Measurements from ENCODE around the gene KANSL1.

The KANSL1 gene

GRCh38 chr17:46139432-46140210 lies 53.6 kb downstream of the KANSL1 start:
- no peak for DNase-seq

DNA sequence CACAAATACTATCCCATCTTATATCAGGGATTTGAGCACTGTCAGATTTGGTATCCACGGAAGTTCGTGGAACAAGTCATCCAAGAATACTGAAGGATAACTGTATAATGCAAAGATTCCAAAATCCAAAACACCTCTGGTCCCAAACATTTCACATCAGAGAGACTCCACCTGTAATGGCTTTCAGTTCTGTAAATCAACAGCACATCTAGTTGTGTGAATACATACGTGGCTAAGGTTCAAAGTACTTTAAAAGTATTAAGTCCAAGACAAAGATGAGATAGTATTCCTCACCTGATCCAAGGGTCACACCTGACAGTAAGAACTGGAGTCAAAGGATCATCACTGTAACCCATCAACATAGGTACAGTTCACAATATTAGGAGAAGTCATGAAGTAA lies 54.8 kb downstream of the KANSL1 start:
- no peak for DNase-seq

GRCh38 chr17:46136820-46137219 lies 56.4 kb downstream of the KANSL1 start:
- no peak for DNase-seq

DNA sequence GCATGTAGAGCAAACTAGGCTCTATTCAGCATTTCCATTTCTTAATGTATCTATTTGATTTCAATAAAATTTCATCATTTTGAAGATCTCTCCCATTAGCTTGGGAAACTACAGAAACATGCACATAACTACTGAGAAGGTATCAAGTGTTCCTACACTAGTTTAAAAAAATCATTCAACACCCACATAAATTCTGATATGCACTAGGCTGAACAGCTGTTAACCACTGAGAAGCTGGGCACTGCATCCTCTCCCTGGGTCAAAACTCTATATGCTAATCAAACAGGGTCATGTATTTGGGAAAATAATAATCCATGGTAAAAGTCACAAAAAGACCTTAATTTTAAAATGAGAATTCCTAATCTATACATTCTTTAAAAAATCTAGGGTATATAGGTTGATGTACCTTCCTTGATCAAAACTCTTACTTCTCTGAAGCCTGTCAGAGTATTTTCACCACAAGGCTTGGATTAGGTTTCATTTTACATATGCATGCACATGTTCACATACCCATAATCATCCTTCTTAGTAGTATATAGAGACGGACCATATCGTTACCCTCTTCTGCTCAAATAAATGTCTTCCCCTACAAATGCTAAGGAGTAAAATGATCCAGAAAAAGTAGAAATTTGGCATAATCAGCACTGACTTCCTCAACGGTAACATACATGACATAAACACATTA lies 57.2 kb downstream of the KANSL1 start:
- DNase-seq: no peak

DNA sequence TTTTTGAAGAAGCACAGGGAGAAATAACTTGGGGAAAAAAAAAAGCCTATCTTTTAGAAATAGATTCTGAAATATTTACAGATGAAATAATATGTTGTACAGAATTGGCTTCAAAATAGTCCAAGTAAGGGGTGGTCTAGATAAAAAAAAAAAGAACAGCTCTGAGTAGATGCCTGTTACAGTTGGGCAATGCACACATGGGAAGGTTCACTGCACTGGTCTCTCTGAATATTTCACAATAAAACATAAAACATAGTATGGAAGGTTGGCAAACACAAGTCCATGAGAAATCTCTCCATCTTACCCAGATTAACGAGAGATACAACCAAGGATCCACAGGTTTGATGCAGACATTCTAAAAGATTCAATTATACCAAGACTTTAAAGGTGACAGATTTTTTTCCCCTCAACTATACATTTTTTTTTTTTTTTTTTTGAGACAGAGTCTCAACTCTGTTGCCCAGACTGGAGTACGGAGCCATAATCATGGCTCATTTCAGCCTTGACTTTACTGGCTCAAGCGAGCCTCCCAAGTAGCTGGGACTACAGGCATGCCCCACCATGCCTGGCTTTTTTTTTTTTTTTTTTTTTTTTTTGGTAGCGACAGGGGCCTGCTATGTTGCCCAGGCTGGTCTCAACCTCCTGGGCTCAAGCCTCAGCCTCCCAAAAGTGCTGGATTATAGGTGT lies 58.0 kb downstream of the KANSL1 start:
- DNase-seq: no peak

DNA sequence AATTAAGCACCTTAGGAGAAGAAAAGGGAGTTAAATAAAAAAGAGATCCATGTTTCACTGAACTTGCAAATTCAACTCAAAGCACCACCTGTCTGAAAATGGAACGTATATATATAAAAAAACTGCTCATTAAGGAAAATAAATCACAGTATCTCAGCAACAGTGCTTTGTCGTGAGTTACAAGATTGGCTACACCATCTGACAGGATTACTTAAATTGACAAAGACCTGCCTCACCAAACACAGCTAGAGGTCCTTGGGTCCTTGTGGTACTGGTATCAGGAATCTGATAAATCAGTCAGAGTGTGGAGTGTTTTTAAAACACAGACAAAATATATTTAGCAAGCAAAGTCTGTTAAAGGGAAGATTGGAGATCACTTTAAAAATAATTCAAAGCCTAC lies 63.9 kb downstream of the KANSL1 start:
- no peak for DNase-seq

DNA sequence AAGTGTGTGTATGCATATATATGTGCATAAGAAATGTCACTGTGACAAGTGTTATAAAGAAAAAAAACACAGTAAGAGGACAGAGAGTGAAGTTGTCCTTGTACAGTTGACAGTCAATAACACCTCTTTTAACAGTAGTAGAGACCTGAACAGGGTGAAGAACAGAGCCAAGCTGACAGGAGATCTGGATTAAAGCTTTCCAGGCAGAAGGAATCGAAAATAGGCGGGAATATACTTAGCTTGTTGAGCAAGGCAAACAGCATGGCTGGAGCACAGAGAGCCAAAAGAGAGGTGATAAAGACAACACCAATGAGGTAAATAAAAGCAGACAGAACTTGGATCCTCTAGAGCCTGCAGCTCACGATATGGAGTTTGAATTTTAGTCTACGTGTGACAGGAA lies 64.8 kb downstream of the KANSL1 start:
- no peak for DNase-seq

- DNase-seq: no peak
Observed at GRCh38 chr17:46127524-46127923, 65.7 kb downstream of the KANSL1 start.

GRCh38 chr17:46126840-46127239 lies 66.4 kb downstream of the KANSL1 start:
- no peak for DNase-seq

DNA sequence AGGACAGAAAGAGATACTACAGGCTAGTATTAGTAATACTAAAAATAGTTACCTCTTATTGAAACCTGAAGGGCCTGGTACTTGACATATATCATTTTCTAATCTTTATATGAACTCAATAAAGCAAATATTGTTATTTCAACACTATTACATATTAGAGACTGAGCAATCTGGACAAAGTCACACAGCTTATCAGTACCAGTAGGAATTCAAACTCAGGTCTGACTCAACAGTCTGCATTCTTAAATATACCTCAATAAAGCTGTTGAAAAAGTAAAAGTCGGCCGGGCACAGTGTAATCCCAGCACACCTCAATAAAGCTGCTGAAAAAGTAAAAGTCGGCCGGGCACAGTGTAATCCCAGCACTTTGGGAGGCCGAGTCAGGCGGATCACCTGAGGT lies 67.4 kb downstream of the KANSL1 start:
- DNase-seq: no peak

DNA sequence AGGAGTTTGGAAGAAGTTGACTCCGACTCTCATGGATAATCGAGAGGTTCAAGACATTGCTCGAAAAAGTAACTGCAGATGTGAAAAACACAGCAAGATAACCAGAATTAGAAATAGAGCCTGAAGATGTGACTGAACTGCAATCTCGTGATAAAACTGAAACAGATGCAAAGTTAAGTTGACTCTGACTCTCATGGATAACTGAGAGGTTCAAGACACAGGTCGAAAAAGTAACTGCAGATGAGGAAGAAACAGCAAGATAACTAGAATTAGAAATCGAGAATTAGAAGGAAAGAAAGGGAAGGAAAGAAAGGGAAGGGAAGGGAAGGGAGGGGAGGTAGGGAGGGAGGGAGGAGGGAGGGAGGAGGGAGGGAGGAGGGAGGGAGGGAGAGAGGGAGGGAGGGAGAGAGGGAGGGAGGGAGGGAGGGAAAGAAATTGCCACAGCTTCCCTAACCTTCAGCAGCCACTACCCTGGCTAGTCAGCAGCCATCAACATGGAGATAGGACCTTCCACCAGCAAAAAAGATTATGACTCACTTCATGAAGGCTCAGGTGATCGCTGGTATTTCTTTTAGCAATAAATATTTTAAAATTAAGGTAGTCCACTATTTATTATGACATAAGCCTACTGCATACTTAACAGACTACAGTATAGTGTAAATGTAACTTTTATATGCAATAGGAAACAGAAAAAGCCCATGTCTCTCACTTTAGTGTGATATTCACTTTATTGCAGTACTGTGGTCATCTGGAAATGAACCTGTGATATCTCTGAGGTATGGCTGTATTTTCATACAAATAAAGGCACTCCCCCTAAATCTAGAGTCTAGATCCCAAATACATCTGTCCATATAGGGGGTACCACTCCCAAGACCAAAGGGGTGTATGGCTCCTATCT lies 68.3 kb downstream of the KANSL1 start:
- no peak for DNase-seq

DNA sequence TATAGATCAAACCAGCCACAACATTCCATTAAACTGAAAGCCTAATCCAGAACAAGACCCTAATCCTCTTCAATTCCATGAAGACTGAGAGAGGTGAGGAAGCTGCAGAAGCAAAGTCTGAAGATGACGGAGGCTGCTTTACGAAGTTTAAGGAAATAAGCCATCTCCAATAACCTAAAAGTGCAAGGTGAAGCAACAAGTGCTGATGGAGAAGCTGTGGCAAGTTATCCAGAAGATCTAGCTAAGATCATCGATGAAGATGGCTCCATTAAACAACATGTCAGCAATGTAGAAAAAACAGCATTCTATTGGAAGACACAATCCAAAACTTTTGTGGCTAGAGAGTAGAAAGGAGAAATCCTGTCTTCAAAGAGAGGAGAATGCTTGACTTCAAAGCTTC lies 69.6 kb downstream of the KANSL1 start:
- no peak for DNase-seq

DNA sequence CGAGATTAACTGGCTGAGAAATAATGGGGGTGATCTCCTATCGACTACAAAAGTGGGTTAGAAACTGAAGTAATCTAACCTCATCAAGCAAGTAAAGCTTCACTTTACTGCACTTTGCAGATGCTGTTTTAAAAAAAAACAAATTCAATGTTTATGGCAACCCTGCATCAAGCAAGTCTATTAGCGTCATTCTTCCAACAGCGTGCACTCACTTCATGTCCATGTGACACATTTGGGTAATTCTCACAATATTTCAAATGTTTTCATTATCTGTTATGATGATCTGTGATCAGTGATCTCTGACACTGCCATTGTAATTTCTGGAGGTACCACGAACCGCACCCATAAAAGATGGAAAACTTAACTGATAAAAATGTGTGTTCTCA lies 70.8 kb downstream of the KANSL1 start:
- DNase-seq: no peak

DNA sequence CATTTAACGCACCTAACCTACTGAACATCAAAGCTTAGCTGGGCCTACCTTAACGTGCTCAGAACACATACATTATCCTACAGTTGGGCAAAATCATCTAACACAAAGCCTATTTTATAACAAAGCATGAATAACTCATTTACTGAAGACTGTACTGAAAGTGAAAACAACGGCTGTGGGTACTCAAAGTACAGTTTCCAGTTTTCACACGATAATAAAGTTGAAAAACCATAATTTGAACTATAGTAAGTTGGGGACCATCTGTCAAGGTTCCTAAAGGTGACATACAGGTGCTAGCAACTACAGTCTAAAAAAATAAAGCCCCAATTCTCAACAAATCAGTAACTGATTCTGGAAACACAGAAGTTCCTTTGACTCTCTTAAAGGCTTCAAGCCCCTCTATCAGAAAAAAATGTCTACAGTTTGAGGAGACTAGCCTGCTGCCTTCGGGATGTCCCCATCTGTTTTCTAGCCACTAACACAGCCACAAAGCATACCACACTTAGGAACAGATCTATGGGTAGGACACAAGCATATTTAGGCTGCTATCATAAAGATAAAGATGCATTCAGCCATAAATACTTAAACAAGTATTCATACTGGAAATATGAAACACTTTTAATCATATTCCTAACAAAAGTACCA lies 71.3 kb downstream of the KANSL1 start:
- DNase-seq: no peak

DNA sequence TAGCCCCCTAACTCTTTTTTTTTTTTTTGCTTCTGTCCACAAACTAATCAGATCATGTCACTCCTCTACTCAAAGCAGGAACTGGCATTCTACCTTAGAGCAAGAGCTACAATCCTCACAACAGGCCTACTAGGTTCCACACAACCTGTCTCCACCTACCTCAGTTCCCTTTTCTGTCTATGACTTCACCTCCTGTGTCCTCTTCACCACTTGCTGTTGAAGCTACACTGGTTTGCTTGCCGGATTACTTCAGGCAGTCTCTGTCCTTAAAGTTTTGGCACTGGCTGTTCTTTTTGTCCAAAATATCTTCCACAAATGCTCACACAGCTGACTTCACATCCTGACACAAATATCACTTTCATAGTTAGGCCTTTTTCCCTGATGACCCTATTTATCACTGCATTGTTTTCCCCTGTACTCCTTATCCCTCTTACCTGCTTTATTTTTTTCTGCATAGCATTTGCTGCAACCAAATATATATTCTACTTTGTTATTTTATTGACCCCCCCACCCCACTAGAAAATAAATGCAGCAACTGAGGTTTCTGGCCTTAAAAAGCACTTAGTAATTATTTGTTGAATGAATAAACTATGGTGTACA lies 72.0 kb downstream of the KANSL1 start:
- DNase-seq: no peak

DNA sequence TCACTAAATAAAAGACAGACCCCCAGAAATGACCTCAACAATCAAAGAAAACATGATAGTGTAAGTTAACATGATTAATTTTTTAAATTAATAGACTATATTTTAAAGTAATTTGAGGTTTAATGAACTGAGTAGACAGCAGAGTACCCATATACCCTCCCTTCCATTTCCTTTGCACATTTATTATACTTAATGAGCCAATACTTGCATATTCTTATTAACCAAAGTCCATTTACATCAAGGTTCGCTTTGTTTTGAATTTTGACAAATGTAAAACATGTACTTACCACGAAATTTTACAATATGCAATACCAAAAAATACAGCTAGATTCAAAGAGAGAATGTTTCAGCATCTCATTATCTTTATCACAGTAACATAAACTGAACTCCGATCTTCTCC lies 72.7 kb downstream of the KANSL1 start:
- DNase-seq: no peak

- DNase-seq: no peak
Observed at GRCh38 chr17:46120078-46120477, 73.2 kb downstream of the KANSL1 start.

GRCh38 chr17:46118964-46119363 lies 74.3 kb downstream of the KANSL1 start:
- DNase-seq: no peak

DNA sequence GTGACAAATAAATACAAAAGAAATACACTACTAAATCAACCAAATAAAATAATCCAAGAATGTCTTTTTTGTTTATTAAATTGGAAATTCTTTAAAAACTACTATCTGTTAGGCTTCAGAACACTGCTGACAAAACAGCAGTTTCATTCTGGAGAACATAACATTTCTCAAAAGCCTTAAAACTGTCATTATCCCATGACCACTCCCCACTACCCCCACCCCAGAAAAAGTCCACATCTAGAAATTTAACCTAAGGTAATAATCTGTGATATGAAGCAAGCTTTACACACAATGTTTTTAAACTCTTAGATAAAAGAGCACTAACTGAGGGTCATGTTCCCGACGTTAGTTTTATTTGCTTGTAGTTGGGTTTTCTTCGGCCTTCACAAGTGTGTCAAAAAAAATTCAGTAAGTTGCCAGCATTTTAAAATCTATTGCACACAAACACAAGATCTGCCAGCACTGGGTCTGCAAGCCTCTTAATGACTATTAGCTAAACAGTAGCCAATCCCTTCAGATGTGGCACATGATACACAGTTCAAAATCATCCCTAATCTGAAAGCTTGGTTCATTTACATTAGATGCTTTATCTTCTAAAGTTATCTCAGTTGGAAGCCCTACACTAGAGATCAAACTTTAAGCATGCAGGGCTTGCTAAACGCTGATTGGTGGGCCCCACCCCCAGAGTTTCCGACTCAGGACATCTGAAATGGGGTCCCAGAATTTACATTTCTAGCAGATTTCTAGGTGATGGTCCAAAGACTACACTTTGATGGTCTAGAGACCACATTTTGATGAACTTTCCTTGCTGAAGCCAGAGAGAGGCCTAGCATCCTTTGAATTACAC lies 75.2 kb downstream of the KANSL1 start:
- no peak for DNase-seq

DNA sequence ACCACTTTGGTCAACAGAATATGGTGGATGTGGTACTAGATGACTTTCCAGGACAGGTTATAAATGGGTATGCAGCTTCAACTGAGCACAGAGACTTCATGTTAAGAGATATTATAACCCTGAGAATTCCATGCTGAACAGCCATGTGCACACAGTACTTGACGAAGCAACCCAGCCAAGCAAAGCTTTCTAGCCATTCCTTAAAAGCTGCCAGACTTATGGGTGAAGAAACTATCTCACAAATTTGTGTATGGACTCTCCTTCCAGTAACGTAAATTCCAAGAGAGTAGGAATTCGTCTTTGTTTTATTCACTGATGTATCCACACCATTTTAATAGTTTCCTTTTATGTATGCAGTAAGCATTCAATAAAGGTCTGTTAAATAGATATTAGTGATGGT lies 76.1 kb downstream of the KANSL1 start:
- DNase-seq: no peak

DNA sequence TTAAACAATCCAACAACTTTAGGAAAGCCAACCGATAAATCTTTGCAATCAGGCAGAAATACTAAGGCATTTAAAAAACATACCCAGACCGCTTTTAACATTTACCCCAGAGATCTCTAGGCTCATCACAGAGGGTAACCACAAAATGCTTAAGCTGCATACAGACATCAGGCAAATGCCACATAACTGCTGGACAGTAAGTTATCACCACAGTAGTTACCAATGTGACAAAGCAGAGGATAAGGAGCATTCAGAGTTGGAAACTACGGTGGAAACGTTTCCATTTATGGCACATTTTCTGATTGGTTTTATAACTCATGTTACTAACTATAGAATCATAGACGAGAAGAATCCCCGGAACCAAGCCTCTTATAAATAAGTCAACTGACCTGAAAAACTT lies 77.5 kb downstream of the KANSL1 start:
- DNase-seq: no peak
